GM19395 (cell line): ENCODE results near the gene MAGI2.

Source experiments
- ATAC-seq: cut with Tn5 transposase; IDR thresholded peaks from one replicate; pipeline ENCODE4 v1.9.1; 2021; ENCODE audit warnings: mild to moderate bottlenecking, moderate library complexity; ENCODE audit not compliant: unreplicated experiment

MAGI2 gene

DNA sequence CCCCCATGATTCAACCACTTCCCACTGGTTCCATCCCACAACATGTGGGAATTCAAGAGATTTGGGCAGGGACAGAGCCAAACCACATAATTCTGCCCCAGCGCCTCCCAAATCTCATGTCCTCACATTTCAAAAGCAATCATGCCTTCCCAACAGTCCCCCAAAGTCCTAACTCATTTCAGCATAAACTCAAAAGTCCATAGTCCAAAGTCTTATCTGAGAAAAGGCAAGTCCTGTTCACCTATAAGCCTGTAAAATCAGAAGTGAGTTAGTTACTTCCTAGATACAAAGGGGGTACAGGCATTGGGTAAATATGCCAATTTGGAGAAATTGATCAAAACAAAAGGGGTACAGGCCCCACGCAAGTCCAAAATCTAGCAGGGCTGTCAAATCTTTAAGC is 272.9 kb downstream of the MAGI2 start:
- ATAC-seq = no peak

DNA sequence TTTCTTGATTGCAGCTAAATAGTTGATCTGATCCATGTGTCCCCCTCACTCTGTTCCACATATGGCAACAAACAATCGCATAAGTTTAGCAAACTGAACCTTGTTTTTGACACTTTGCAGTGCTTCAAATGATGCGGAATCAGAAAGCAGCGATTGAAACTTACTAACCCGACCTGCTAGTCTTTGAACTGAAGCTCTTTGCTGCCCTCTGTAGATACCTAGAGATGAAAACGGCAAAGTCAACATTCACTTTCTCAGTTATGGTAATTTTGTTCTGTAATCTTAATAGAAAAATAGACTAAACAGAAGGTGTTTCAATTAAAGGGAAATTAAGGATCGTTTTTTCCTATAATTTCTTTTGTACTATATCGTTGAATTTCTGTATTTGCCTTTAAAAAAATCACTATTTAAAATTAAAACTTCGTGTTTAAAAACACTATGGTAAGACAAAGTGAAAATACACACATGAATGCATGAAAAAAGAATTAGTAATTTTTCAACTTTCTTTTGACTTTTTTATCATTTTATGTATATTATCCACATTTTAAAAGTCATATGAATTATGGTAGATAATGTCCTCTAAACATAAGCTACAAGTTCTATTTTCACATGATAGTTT is 276.5 kb downstream of the MAGI2 start:
- ATAC-seq = peak; percentile 52

DNA sequence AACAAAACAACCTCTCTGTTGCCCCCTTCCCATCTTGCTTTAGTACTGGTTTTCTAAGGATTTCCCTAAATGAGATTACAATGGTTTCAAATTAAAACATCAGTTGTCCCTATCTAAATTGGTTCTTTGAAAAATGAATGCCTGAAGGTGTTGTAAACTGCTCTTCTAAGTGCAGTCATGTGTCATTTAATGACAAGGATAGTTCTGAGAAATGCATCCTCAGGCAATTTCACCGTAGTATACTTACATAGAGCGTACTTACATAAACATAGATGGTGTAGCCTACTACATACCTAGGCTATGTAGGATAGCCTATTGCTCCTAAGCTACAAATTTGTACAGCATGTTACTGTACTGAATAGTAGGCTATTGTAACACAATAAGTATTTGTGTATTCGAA is 278.1 kb downstream of the MAGI2 start:
- ATAC-seq = no peak

DNA sequence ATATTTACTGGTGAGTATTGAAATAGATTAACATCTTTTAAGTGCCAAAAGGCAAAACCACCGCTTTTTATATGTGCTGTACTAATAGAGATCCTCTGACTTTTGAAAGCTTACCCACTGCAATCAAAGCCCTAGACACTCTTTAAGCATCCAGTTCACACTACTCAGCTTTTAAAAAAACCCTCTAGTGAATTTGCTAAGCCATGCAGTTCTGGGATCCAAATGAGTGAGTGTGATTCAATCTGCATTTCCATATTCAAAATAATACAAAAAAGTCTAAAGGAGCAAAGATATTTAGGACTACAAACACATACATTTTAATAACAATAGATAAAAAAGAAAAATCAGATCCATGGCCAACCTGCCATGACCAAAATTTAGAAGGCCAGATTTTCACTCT is 288.2 kb downstream of the MAGI2 start:
- ATAC-seq = no peak

DNA sequence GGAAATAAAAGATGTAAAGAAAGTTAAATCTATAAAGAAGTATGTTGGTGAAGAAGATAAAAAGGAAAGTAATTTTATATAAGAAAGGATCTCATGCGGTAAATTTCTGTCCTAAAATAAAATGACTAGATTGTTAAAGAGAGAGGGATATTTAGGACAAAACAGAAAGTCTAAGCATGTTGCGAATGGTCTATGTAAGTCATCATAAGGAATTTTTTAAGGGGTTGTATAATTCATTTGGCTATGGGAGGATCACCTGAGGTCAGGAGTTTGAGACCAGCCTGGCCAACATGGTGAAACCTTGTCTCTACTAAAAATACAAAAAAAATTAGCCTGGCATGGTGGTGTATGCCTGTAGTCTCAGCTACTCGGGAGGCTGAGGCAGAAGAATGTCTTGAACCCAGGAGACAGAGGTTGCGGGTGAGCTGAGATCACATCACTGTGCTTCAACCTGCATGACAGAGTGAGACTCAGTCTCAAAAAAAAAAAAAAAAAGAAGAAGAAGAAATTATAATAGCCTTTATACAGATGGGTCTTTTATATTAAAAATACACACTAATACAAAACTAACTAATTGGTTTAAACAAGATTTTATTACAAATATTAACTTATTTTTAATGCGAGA is 294.3 kb downstream of the MAGI2 start:
- ATAC-seq = no peak

DNA sequence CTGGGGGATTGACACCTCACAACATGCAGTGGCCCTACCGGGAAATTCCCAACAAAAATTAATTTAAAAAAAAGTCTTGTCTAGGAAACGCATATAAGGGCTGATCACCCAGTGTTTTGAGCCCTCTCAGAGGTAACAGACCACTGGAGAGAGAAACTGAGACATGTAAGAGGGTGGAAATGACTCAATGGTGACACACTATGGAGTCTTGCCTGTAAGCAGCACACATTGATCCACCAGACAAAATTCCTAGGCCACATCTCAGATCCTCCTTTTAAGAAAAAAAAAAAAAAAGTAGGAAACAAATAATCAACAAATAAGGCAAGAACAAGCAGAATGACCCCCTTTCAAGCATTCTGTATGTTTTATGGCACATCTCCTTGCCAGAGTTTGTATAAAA is 296.2 kb downstream of the MAGI2 start:
- no peak for ATAC-seq

DNA sequence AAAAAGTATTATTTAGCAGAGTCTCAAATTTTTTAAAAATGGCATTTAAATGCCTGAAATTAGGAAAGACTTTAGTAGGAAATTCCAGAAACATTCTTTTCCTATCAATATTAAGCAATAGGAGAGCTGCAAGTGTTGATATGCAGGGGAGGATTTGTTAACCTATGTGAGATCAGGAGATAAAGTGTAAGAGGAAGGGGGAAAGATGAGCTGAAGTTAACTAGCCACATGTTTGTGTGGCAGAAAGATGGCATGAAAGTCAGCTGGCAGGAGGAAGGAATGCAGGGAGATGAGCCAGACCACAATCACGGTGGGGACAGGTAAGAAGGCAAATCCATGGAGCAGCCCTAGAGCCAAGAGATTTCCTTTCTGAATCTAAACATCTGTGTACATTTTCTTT is 303.6 kb downstream of the MAGI2 start:
- no peak for ATAC-seq

DNA sequence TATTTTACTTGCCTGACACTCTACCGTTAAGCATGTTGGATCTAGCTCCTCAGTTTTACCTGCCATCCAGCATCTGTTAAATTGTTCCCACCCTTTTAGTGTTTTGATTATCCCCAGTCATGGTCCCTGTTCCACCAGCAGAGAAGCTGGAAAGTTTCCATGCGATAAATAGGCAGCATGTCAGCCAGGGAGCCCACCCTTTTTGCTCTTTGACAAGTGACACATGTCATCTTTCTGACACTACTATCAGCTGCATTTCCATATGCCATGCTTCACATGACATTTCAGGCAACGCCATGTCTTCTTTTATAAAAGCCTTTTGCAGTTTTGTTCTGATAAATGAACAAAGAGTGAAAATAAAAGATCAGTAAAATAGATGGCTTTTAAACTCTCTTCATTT is 310.8 kb downstream of the MAGI2 start:
- no peak for ATAC-seq

DNA sequence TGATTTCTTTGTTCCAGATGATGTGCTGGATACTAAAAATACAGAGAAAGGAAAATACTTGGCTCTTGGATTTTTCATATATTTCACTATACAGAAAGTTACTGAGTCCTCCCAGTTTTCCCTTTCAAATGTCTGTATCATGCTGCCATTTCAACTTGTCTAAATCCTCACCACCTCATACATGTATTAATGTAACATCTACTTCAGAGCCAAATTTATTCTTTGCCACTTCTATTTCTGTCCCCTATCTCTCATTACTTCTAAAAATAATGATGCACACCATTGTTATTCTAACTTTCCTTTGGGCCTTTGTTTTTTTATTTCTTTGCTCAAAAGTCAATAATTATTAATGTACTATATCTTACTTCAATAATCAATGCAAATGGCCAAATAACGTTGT is 312.2 kb downstream of the MAGI2 start:
- ATAC-seq = no peak

DNA sequence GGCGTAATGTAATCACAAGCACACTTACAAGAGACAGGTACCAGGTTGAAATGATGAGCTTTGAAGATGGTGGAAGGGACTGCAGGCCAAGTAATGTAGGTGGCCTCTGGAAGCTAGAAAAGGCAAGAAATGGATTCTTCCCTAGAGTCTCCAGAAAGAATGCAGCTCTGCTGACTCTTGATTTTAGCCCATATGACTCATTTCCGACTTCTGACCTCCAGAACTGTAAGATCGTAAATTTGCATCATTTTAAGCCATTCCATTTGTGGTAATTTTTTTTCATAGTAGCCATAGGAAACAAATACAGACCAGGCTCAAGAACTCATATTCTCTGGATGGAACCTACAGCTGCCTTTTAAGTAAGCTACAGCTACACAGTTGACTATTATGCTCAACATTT is 315.5 kb downstream of the MAGI2 start:
- no peak for ATAC-seq

DNA sequence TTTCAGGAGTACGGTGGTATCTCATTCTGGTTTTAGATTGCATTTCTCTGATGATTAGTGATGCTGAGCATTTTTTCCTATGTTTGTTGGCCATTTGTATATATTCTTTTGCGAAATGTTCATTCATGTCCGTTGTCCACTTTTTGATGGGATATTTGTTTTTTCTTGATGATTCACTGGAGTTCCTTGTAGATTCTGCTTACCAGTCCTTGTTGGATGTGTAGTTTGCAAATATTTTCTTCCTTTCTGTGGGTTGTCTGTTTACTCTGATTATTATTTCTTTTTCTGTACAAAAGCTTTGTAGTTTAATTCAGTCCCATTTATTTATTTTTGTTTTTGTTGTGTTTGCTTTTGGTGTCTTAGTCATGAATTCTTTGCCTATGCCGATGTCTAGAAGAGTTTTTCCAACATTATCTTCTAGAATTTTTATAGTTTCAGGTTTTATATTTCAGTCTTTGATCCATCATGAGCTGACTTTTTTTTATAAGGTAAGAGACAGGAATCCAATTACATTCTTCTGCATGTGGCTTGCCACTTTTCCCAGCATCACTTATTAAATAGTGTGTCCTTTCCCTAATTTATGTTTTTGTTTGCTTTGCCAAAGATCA is 320.5 kb downstream of the MAGI2 start:
- no peak for ATAC-seq

DNA sequence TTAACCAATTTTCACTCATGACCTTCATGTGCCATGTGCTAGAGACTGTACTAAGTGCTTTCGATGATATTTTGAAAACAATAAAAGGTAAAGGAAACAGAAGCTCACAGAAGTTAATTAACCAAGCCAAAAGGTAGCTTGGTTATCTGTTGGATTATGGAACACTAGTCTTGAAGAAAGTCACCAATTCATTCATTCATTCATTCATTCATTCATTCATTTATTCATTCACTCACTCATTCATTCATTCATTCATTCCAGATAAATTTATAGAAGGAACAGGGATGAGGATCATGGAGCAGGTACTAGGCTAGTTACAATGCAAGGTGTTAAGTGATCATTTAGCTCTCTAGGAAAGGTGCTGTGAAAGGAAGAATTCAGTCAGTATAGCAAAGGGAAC is 322.8 kb downstream of the MAGI2 start:
- ATAC-seq = no peak

DNA sequence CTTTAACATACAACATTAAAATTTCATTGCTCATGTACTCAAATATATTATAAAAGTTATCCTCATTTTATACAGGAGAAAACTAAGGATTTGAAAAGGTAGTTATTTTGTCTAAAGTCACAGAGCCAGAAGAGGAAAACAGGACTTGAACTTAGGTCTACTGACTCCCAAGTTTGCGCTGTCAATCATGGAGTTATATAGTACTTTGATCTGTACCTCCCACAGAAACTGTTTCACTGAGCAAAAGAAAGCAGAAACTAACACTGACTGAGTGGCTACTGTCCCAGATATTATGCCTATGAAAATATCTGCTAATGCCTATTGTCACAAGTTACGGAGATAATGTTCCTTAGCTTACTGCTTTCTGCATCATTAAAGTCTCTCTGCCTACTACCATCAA is 329.1 kb downstream of the MAGI2 start:
- ATAC-seq = no peak

DNA sequence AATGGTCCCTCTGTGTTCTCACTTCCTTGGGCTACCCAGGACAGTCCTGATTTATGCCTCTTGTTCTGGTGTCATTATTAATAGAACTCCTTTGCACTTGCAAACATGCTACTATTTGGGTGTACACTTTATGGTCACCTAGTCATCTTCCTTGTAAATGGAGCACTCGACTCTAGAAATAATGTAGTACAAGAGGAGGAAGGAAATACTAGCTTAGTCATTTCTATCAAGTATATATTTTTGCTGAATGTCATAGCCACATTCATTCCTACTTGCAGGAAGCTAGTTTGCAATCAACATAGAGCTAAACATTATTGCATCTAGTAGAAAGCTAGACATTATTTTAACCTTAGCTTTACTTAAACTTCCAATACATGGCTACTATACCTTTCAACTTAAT is 335.3 kb downstream of the MAGI2 start:
- ATAC-seq = no peak

DNA sequence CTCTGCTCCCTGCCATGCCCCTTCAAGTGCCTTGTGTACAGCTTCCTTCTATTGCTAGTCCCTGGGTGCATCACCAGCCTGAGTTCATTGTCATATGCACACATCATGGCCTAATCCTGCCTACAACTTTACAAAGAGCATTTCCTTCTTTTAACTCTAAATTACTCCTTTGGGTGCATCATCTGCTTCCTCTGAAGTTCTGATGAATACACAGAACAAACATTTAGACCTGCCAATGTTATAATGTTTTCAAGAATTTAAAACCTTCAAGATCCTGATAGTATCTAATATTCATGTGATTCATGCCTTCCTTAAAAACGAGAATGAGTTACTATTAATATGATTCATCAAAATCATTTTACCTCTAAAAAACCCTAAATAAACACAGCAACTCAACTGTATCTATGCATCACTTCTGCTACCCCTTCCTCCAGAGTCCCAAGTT is 357.1 kb downstream of the MAGI2 start:
- ATAC-seq = no peak

DNA sequence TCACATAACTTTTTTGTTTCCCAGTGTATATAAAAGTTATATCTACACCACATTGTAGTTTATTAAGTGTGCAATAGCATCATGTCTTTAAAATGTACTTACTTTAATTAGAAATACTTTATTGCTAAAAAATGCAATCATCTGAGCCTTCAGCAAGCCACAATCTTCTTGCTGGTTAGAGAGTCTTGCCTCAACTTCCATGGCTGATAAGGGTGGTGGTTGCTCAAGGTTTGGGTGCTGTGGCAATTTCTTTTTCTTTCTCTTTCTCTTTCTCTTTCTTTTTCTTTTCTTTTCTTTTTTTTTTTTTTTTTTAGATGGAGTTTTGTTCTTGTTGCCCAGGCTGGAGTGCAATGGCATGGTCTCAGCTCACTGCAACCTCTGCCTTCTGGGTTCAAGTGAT is 360.0 kb downstream of the MAGI2 start:
- no peak for ATAC-seq

DNA sequence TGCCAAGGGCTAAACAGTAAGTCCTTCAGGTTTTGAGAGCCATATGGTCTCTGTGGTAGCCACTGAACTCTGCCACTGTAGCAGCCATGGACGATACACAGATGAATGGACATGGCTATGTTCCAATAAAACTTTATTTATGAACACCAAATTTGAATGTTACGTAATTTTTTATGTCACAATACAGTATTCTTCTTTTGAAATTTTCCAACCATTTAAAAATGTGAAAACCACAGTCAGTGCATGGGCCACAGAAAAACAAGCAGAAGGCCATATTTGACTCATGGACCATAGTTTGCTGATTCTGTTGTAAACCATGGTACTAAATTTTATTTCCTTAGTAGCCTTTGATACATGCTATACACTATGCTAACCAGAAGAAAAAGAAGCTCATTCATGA is 361.8 kb downstream of the MAGI2 start:
- ATAC-seq = no peak

DNA sequence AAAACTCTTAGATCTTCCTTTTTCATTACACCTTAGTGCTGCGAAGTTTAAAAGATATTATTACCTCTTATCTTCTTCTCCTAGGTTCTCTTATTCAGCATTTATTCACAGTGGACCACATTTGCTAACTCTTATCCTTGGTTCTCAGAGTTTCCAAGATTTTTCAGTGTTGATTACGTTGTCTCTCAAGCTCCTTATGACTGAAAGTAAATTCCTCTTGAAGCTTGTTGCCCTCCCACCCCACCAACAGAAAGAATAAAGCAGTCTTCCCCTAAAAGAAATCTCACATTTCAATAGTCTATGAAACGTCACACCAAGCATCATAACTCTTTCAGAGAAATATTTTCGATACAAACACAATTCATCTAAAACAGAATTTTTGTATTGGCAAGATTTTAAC is 362.5 kb downstream of the MAGI2 start:
- no peak for ATAC-seq

DNA sequence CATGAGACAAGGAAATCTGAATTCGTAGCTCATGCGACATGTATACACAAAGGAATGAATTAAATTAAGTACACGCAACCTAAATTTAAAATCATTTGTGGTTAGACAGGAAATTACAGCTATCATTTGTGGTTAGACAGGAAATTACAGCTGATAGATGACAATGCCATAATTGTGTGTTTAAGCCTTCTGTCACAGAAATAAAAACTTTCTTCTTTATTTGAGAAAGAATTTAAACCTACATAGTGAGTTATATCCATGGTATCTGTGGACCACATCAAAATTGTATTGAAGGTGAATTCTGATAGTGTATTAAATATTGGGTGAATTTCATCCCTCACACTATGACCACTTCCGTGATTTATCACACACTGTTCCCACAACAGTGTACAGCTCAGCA is 362.9 kb downstream of the MAGI2 start:
- no peak for ATAC-seq

DNA sequence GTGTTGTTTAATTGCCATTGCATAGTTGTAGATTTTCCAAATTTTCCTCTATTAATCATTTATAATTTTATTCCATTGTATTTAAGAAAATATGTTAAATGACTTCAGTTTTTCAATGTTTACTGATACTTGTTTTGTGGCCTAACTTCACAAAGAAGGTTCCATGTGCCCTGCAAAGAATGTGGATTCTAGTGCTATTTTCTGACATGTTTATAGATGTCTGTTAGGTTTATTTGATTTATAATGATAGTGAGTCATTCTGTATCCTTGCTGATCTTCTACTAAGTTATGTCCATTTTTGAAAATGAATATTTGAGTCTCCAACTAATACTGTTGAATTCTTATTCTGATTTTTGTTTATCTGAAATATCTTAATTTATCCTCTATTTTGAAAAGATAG is 369.0 kb downstream of the MAGI2 start:
- no peak for ATAC-seq

DNA sequence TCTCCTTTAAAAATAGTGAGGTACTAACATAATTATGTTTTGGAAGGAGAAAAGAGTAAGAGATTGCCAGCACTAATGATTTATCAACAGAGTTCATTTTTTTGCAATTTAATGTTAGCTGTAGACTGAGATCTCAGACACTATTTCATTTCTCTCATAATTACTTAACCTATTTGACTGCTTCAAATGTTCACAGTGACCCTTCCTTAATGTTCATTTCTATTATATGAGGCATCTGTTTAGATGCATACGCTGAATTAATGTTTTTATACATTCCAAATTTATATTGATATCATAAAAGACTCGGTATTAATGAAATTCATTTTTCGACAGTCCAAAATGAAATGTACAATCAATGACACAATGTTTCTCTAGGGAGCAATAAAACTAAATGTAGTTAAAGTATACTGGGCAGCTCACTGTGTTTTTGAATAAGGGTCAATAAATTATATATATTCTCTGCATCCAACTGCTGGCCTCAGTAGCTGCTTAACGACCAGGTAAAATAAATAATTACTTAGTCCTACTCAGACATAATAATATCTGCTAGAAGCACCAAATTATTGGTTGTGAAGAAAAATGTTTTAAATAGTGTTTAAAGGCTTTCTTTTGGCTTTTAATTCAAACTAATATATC is 373.4 kb downstream of the MAGI2 start:
- ATAC-seq = no peak

DNA sequence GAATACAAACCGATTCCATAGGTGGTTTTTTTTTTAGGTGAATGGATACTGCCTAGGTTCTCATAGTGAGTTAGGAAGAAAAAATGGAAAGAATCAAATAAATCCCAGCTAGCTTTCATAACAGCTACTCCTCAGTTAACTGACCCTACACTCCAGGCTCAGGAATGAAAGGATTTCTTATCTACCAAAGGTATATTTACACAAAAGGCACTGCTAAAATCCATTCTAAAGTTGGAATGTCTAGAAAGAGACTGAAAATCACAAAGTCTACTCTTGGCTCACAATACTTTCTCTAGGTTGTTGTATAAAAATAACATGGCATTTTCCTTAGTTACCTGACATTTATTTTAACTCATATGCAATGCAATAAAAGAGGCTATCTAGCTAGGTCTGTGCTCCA is 375.2 kb downstream of the MAGI2 start:
- ATAC-seq = no peak
